Gastrocnemius medialis (tissue), 4 donors: ENCODE measurements around the gene CCDC200.

Experiments used
- CTCF ChIP-seq, 5 experiments: fragments of 450-650 bp in 3 of 5; fragments of 200-600 bp in 2 of 5; sonication (generic) in 2 of 5; IDR thresholded peaks in 4 of 5; conservative IDR thresholded peaks in 1 of 5; 1 replicate in 4 of 5; 2 replicates in 1 of 5; pipeline ENCODE4 v1.5.1; 2016 to 2019; ENCODE audit warnings: antibody characterized with exemption in 5 of 5, mild to moderate bottlenecking in 3 of 5, moderate library complexity in 3 of 5
- POLR2A ChIP-seq, 2 donors: fragments of 450-650 bp; IDR thresholded peaks; one replicate each; pipeline ENCODE4 v1.6.1; 2017; ENCODE audit warnings: antibody characterized with exemption in 2 of 2, mild to moderate bottlenecking in 2 of 2, moderate library complexity in 2 of 2

GRCh38 chr17:43216762-43217613 lies 11.4 kb downstream of the CCDC200 start:
- TF ChIP-seq CTCF (IDR thresholded peaks at IDR 0.05 in 4 of 5, conservative IDR thresholded peaks at IDR 0.05 in 1 of 5) (no peak), POLR2A (IDR thresholded peaks at IDR 0.05) (no peak)
